ENCODE results near the gene JMJD7.

Gene JMJD7

GRCh38 chr15:41886741-41887140, 58.8 kb downstream of the JMJD7 start:
- TF ChIP-seq ZNF70 (CRISPR knock-in tag; IDR thresholded peaks at IDR 0.05) (no peak), ESRRG (CRISPR knock-in tag; IDR thresholded peaks at IDR 0.05) (no peak), TSHZ2 (CRISPR knock-in tag; IDR thresholded peaks at IDR 0.05) (no peak), CREB5 (CRISPR knock-in tag; IDR thresholded peaks at IDR 0.05; ENCODE audit: low read depth) (no peak), RARB (CRISPR knock-in tag; IDR thresholded peaks at IDR 0.05) (no peak), ISL1 (CRISPR knock-in tag; IDR thresholded peaks at IDR 0.05) (no peak), POU6F1 (CRISPR knock-in tag; IDR thresholded peaks at IDR 0.05; ENCODE audit: borderline replicate concordance, low read depth) (no peak), ZC3H10 (CRISPR knock-in tag; IDR thresholded peaks at IDR 0.05) (no peak), ZNF8 (CRISPR knock-in tag; IDR thresholded peaks at IDR 0.05) (no peak), ZFP30 (CRISPR knock-in tag; IDR thresholded peaks at IDR 0.05) (no peak), GLIS3 (CRISPR knock-in tag; IDR thresholded peaks at IDR 0.05) (no peak), ARNTL (CRISPR knock-in tag; IDR thresholded peaks at IDR 0.05; ENCODE audit: borderline replicate concordance, low read depth) (no peak), CSDC2 (CRISPR knock-in tag; IDR thresholded peaks at IDR 0.05) (no peak), TCF4 (CRISPR knock-in tag; IDR thresholded peaks at IDR 0.05; ENCODE audit: borderline replicate concordance) (no peak), BACH2 (CRISPR knock-in tag; IDR thresholded peaks at IDR 0.05; ENCODE audit: borderline replicate concordance) (no peak), OSR1 (CRISPR knock-in tag; IDR thresholded peaks at IDR 0.05) (no peak)
- TF ChIP-seq, protein P1, sequence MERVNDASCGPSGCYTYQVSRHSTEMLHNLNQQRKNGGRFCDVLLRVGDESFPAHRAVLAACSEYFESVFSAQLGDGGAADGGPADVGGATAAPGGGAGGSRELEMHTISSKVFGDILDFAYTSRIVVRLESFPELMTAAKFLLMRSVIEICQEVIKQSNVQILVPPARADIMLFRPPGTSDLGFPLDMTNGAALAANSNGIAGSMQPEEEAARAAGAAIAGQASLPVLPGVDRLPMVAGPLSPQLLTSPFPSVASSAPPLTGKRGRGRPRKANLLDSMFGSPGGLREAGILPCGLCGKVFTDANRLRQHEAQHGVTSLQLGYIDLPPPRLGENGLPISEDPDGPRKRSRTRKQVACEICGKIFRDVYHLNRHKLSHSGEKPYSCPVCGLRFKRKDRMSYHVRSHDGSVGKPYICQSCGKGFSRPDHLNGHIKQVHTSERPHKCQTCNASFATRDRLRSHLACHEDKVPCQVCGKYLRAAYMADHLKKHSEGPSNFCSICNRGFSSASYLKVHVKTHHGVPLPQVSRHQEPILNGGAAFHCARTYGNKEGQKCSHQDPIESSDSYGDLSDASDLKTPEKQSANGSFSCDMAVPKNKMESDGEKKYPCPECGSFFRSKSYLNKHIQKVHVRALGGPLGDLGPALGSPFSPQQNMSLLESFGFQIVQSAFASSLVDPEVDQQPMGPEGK (CRISPR knock-in tag; IDR thresholded peaks at IDR 0.05; ENCODE audit: borderline replicate concordance): no peak
- ATAC-seq: no peak

DNA sequence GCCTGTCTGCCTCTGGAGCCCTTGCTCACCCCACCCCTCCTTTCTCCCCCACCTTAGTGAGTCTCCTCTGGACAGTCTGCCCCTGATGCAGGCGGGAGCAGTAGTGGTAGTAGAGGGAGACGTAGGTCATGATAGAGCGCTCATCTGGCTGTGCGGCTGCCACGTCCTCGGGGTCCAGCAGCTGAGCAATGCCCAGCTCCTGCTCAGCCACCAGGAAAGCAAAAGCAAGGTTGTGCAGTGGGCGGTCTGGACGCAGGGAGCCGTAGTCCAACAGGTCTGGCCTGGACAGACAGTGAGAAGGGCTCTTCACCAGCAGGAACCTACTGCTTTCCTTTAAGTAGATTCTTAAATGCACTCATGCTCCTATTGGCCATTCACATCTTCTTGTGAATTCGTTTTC, 59.3 kb downstream of the JMJD7 start:
- TF ChIP-seq ZNF8 (CRISPR knock-in tag; IDR thresholded peaks at IDR 0.05) (no peak), ZNF70 (CRISPR knock-in tag; IDR thresholded peaks at IDR 0.05) (no peak)
- ATAC-seq: no peak
